Glutamatergic neuron (in vitro differentiated cells): ENCODE measurements around the gene CDT1. TPM values are rescaled to one million over a fixed set of nuclear protein-coding genes. Genes with fewer than 3 reads are reported as not detected.

Experiments used
- DNase-seq: peaks from one replicate; pipeline ENCODE4 v3.0.0; 2022
- H3K27ac Mint-ChIP-seq: one replicate; pipeline ENCODE4 v1.8.0; 2020; ENCODE audit warnings: mild to moderate bottlenecking, mixed read lengths, inconsistent platforms; ENCODE audit not compliant: unreplicated experiment
- H3K27me3 Mint-ChIP-seq: one replicate; pipeline ENCODE4 v1.8.0; 2020; ENCODE audit warnings: mild to moderate bottlenecking, moderate library complexity, mixed read lengths, inconsistent platforms; ENCODE audit not compliant: unreplicated experiment
- H3K36me3 Mint-ChIP-seq: one replicate; pipeline ENCODE4 v1.8.0; 2020; ENCODE audit warnings: mild to moderate bottlenecking, mixed read lengths, inconsistent platforms; ENCODE audit not compliant: unreplicated experiment
- H3K4me1 Mint-ChIP-seq: one replicate; pipeline ENCODE4 v1.8.0; 2020; ENCODE audit warnings: mild to moderate bottlenecking, low read depth, mixed read lengths, inconsistent platforms; ENCODE audit not compliant: unreplicated experiment
- H3K4me3 Mint-ChIP-seq: one replicate; pipeline ENCODE4 v1.8.0; 2020; ENCODE audit warnings: mild to moderate bottlenecking, mixed read lengths, inconsistent platforms; ENCODE audit not compliant: unreplicated experiment
- H3K9me3 Mint-ChIP-seq: one replicate; pipeline ENCODE4 v1.8.0; 2020; ENCODE audit warnings: mild to moderate bottlenecking, moderate library complexity, mixed read lengths, inconsistent platforms; ENCODE audit not compliant: unreplicated experiment
- CTCF ChIP-seq: fragments of 200-600 bp; sonication (generic); IDR thresholded peaks from one replicate; pipeline ENCODE4 v1.5.0; 2021; ENCODE audit not compliant: partially characterized antibody, unreplicated experiment
- total RNA-seq: library from RNA; stranded (reverse); fragmentation: NEBNext Ultra II Directional; extraction: Animal tissue kit (Norgen Biotek cat#: 25700); gene quantifications from one replicate; pipeline ENCODE4 v1.2.1, GENCODE V29; 2021; ENCODE audit not compliant: unreplicated experiment

Gene CDT1
- total RNA-seq, 1 donor from 2014 or later: 5.6 TPM

- no peak for TF ChIP-seq CTCF
Observed at GRCh38 chr16:88854306-88855111, 50.9 kb downstream of the CDT1 start.

GRCh38 chr16:88855176-88855575 lies 51.6 kb downstream of the CDT1 start:
- peaks cover 19% of the 10 kb centered on the region for H3K9me3 Mint-ChIP-seq
- DNase-seq: no peak
- peaks cover 8% of the 10 kb centered on the region for H3K36me3 Mint-ChIP-seq
- peaks cover 6% of the 10 kb centered on the region for H3K4me1 Mint-ChIP-seq
- peaks cover 7% of the 10 kb centered on the region for H3K27me3 Mint-ChIP-seq
- TF ChIP-seq CTCF: no peak
- H3K4me3 Mint-ChIP-seq: peak overlapping the region; percentile 75
- no peak overlapping the region for H3K27ac Mint-ChIP-seq

More at GRCh38 chr16:88854306-88855111, 50.9 kb downstream of the CDT1 start:
- H3K4me3 Mint-ChIP-seq: no peak overlapping the region
- H3K27ac Mint-ChIP-seq: no peak overlapping the region
- peaks cover 7% of the 10 kb centered on the region for H3K27me3 Mint-ChIP-seq
- peaks cover 8% of the 10 kb centered on the region for H3K36me3 Mint-ChIP-seq
- H3K9me3 Mint-ChIP-seq: peaks cover 19% of the 10 kb centered on the region
- H3K4me1 Mint-ChIP-seq: peaks cover 6% of the 10 kb centered on the region
- no peak for DNase-seq

DNA sequence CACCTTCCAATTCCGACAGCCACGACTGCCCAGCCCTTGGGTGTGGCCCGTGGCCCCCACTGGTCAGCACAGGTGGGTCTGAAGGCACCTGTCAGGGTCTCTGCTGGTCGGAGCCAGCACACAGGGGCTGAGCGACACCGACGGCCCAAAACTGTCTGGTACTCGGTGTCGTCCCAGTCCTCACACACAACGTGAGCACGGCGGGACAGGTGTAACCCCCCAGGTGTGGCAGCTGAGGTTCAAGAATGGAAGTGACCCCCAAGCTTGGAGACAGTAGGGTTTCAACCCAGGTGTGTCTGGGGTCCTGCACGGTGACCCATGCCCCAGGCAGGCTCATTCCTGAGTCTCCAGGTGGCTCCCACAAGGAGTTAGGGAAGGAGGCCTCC lies 52.1 kb downstream of the CDT1 start:
- no peak for DNase-seq
- Mint-ChIP-seq H3K9me3 (peaks cover 17% of the 10 kb centered on the region), H3K27ac (no peak overlapping the region), H3K27me3 (peaks cover 7% of the 10 kb centered on the region), H3K36me3 (peaks cover 8% of the 10 kb centered on the region), H3K4me3 (peak overlapping the region; percentile 78), H3K4me1 (peaks cover 6% of the 10 kb centered on the region)
- TF ChIP-seq CTCF: no peak

- no peak for TF ChIP-seq CTCF
Observed at GRCh38 chr16:88856122-88856827, 52.7 kb downstream of the CDT1 start.

More at GRCh38 chr16:88856122-88856827, 52.7 kb downstream of the CDT1 start:
- peaks cover 7% of the 10 kb centered on the region for H3K27me3 Mint-ChIP-seq
- peaks cover 8% of the 10 kb centered on the region for H3K36me3 Mint-ChIP-seq
- peaks cover 6% of the 10 kb centered on the region for H3K4me1 Mint-ChIP-seq
- H3K9me3 Mint-ChIP-seq: peaks cover 17% of the 10 kb centered on the region
- no peak overlapping the region for H3K27ac Mint-ChIP-seq
- H3K4me3 Mint-ChIP-seq: peak overlapping the region; percentile 78
- peak; percentile 52 for DNase-seq
